Measurements from ENCODE around the gene MUC21. TPM values are rescaled to one million over a fixed set of nuclear protein-coding genes. Genes with fewer than 3 reads are reported as not detected.

Gene MUC21
- total and polyA plus RNA-seq, 2 donors (not counting 3 experiments of a cell fraction or from before 2014, with no cell fraction given): not detected

GRCh38 chr6:30964075-30964474, 19.4 kb upstream of the MUC21 start:
- no peaks in the 10 kb centered on the region for H4K20me1 ChIP-seq (replicated peaks; ENCODE audit: control insufficient read depth, extremely low read depth, insufficient read depth, low read length)
- H3K4me3 ChIP-seq (replicated peaks in 1 of 3; ENCODE audit: insufficient read depth in 1 of 3, low read depth in 1 of 3, low read length in 3 of 3): no peak overlapping the region
- DNase-seq (ENCODE audit: low read depth, low spot score) (no peak), FAIRE-seq (no peak)
- ChIA-PET CTCF (no interaction called here), POLR2A (no interaction called here)
- H3K9ac ChIP-seq (replicated peaks; ENCODE audit: extremely low read depth, insufficient read depth, low read length): no peak overlapping the region
- no peak overlapping the region for H3K27ac ChIP-seq (ENCODE audit: insufficient read depth, low read depth, low read length)
- no peaks in the 10 kb centered on the region for H3K79me2 ChIP-seq (ENCODE audit: control insufficient read depth, insufficient read depth, low read length)
- H3K9me1 ChIP-seq (replicated peaks; ENCODE audit: control insufficient read depth, extremely low read depth, insufficient read depth, low read length): no peaks in the 10 kb centered on the region
- H3K36me3 ChIP-seq (ENCODE audit: control insufficient read depth in 2 of 2, extremely low read depth in 1 of 2, insufficient read depth in 2 of 2, low read length in 2 of 2): no peaks in the 10 kb centered on the region
- no TSS peak for BruUV-seq (replicated peaks)
- intact Hi-C loops (cut with micrococcal nuclease): no loop called here
- no peaks in the 10 kb centered on the region for H3K9me3 ChIP-seq (replicated peaks; ENCODE audit: control insufficient read depth, insufficient read depth, low read length)
- no peak overlapping the region for H3K4me2 ChIP-seq (ENCODE audit: insufficient read depth, low read length)
- no peak overlapping the region for H2AFZ ChIP-seq (ENCODE audit: low read depth, low read length)
- H3K27me3 ChIP-seq (ENCODE audit: control insufficient read depth in 2 of 2, insufficient read depth in 2 of 2, low read length in 2 of 2): peaks cover 8 to 12% of the 10 kb centered on the region in 2 experiments
- dilution Hi-C loops (cut with MboI; ENCODE audit: extremely low pct_ligation_motif_present, low sequenced_read_pairs): no loop called here
- no peak for TF ChIP-seq MYC (IDR thresholded peaks at IDR 0.05; ENCODE audit: low read depth, low read length)
- TF ChIP-seq POLR2A (IDR thresholded peaks at IDR 0.05; ENCODE audit: low read depth, low read length): no peak
- TF ChIP-seq GATA2 (IDR thresholded peaks at IDR 0.05; ENCODE audit: insufficient read depth, insufficient read length, low read depth, low read length): no peak
- no peak for TF ChIP-seq POLR2AphosphoS5 (IDR thresholded peaks at IDR 0.05; ENCODE audit: insufficient read depth, low read depth, low read length)
- no peak for TF ChIP-seq FOS (IDR thresholded peaks at IDR 0.05; ENCODE audit: borderline replicate concordance, insufficient read depth, low read length)
- no peak for TF ChIP-seq MAX (IDR thresholded peaks at IDR 0.05; ENCODE audit: insufficient read depth, insufficient read length)
- no peaks in the 10 kb centered on the region for H3K4me1 ChIP-seq (ENCODE audit: control insufficient read depth, extremely low read depth, insufficient read depth, low read length)

- Histone ChIP-seq H3K27ac (ENCODE audit: insufficient read depth, low read depth, low read length) (no peak overlapping the region), H3K4me2 (ENCODE audit: insufficient read depth, low read length) (no peak overlapping the region), H3K36me3 (ENCODE audit: control insufficient read depth in 2 of 2, extremely low read depth in 1 of 2, insufficient read depth in 2 of 2, low read length in 2 of 2) (no peaks in the 10 kb centered on the region), H3K4me1 (ENCODE audit: control insufficient read depth, extremely low read depth, insufficient read depth, low read length) (no peaks in the 10 kb centered on the region), H3K9me3 (replicated peaks; ENCODE audit: control insufficient read depth, insufficient read depth, low read length) (no peaks in the 10 kb centered on the region), H4K20me1 (replicated peaks; ENCODE audit: control insufficient read depth, extremely low read depth, insufficient read depth, low read length) (no peaks in the 10 kb centered on the region), H3K9ac (replicated peaks; ENCODE audit: extremely low read depth, insufficient read depth, low read length) (no peak overlapping the region), H3K4me3 (replicated peaks in 1 of 3; ENCODE audit: insufficient read depth in 1 of 3, low read depth in 1 of 3, low read length in 3 of 3) (no peak overlapping the region), H2AFZ (ENCODE audit: low read depth, low read length) (no peak overlapping the region), H3K27me3 (ENCODE audit: control insufficient read depth in 2 of 2, insufficient read depth in 2 of 2, low read length in 2 of 2) (peaks cover 6 to 8% of the 10 kb centered on the region in 2 experiments), H3K79me2 (ENCODE audit: control insufficient read depth, insufficient read depth, low read length) (no peaks in the 10 kb centered on the region), H3K9me1 (replicated peaks; ENCODE audit: control insufficient read depth, extremely low read depth, insufficient read depth, low read length) (no peaks in the 10 kb centered on the region)
- BruUV-seq (replicated peaks): no TSS peak
- POLR2A ChIA-PET: no interaction called here
- DNase-seq (ENCODE audit: low read depth, low spot score) (no peak), FAIRE-seq (no peak)
- CTCF ChIA-PET: no interaction called here
- dilution Hi-C loops (cut with MboI; ENCODE audit: extremely low pct_ligation_motif_present, low sequenced_read_pairs) (no loop called here), intact Hi-C loops (cut with micrococcal nuclease) (no loop called here)
- TF ChIP-seq MYC (IDR thresholded peaks at IDR 0.05; ENCODE audit: low read depth, low read length): no peak
- TF ChIP-seq POLR2AphosphoS5 (IDR thresholded peaks at IDR 0.05; ENCODE audit: insufficient read depth, low read depth, low read length): no peak
- no peak for TF ChIP-seq GATA2 (IDR thresholded peaks at IDR 0.05; ENCODE audit: insufficient read depth, insufficient read length, low read depth, low read length)
- no peak for TF ChIP-seq MAX (IDR thresholded peaks at IDR 0.05; ENCODE audit: insufficient read depth, insufficient read length)
- TF ChIP-seq FOS (IDR thresholded peaks at IDR 0.05; ENCODE audit: borderline replicate concordance, insufficient read depth, low read length): no peak
Measured at GRCh38 chr6:30965140-30965601, 18.3 kb upstream of the MUC21 start.

All from endothelial cell of umbilical vein (primary cell).